ENCODE results near the gene TRAPPC10.
"Not testable (repeated sequence)": the region's sequence is repeated elsewhere in the genome, so short reads cannot be mapped to it uniquely, and the experiment has no call there.

The TRAPPC10 gene

DNA sequence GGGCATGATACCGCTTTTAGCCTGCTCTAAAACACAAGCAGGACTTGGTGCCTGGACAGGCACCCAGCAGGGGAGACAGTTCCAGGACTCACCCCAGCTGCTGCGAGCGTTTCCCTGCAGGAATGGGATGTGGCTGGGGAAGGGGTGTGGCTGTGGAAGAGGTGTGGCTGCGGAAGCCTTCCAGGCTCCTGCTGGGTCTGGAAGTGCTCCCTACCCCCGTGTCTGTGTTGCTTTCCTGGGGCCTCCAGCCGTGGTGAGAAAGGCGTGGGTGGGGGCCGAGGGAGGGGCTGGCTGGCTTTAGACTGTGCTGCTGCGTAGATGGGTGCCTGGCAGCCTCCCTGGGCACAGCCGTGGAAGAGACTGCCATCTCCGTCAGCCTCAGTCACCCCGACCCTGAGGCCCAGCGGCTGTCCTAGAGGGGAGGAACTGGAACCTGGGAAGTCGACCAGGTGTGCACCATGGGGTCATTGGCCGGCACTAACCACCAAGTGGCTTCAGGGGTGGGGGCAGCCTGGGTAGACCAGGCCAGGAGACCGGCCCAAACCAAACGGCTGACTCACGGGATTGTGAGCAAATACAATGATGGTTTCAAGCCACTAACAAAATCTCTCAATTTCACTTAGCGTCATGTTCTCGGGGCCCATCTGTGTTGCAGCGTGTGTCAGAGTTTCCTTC lies 141.2 kb downstream of the TRAPPC10 start:
- DNase-seq, result not testable (repeated sequence)

DNA sequence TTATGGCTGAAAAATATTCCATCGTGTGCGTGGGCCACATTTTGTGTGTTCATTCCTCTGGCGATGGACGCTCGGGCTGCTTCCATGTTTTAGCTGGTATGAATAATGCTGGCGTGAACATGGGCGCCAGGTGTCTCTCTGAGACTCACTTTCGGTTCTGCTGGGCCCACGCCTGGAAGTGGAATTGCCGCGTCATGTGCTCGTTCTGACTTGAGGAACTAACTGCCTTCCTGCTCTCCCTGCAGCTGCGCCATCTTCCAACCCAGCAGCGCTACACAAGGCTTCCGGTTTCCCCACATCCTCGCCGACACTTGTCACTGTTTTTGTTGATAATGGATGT lies 141.8 kb downstream of the TRAPPC10 start:
- DNase-seq, result not testable (repeated sequence)

DNA sequence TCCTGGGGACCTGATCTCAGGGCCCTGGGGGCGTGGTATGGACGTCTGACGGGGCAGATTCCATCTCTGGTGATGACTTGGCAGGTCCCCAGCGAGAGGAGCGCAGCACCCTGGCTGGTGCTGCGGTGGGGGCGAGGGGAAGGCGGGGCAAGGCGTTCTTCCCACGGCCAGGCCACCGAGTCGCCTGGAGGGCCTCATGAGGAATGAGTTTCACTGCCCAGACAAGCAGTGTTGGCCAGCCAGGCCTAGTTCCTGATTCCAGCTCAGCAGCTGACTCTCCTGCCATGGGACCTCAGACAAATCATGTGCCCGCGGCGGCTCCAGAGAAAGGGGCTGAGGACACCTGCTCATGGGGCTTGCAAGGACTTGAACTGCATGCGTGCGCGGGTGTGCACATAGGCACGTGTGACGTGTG lies 142.7 kb downstream of the TRAPPC10 start:
- DNase-seq, result not testable (repeated sequence)

DNA sequence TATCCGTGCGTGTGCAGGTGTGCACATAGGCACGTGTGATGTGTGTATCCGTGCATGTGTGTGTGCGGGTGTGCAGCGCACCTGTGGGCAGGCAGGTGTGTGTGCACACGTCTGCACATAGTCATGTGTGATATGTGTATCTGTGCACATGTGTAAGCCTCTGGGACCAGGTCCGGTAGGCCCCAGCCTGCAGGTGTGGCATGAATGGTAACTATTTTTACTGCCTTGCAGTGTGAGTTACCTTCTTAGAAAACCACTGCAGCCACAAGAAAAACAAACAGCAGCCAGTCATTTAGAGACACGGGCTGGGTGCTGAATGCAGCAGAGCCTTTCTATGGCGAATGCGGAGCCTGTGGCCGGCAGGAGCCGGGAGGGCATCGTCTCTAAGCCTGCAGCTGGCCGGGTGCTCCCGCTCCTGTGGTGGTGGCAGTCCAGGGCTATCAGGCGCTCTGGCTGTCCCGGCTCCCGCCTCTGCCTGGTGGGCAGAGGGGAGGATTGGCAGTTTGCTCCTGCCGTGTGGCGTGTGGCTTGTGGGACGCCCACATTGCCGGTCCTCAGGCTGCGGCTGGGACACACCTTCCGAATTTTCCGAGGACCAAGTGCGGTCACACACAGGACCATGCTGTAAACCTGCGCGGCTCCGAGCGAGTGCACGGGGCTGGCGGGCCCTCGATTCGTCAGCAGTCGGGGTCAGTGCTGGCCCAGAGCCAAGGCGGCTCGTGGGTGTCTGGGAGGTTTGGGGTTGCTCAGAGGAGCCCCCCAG lies 143.3 kb downstream of the TRAPPC10 start:
- DNase-seq, result not testable (repeated sequence)

DNA sequence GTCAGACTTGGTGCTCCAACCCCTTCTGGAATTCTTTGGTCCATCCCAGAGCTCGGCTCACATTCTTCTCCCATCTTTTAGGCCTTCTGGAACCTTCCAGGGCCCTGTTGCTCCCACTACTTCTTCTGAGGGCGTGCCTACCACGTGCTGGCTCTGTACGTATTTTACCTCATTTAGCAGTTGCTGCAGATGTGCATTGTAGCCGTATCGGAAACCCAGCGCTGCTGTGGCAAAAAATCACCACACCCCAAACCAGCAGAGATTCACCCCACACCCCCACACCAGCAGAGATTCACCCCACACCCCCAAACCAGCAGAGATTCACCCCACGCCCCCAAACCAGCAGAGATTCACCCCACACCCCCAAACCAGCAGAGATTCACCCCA lies 143.9 kb downstream of the TRAPPC10 start:
- DNase-seq, result not testable (repeated sequence)
